NAMALWA (cell line): ENCODE data around the gene TSPAN18.

ENCODE experiments used
- DNase-seq: peaks from one replicate; pipeline ENCODE4 v3.0.0-alpha.2; 2015; ENCODE audit warnings: low spot score

Gene TSPAN18

GRCh38 chr11:44916331-44916730, 189.6 kb downstream of the TSPAN18 start:
- DNase-seq = no peak

- no peak for DNase-seq
These were observed 190.1 kb downstream of the TSPAN18 start for GRCh38 chr11:44916801-44917385.

GRCh38 chr11:44917741-44918140, 191.0 kb downstream of the TSPAN18 start:
- DNase-seq = no peak

- no peak for DNase-seq
These were observed 193.7 kb downstream of the TSPAN18 start for GRCh38 chr11:44920451-44920850.

- no peak for DNase-seq
These were observed 196.4 kb downstream of the TSPAN18 start for GRCh38 chr11:44923115-44923514.

- no peak for DNase-seq
These were observed 197.0 kb downstream of the TSPAN18 start for GRCh38 chr11:44923806-44924205.

- no peak for DNase-seq
These were observed 199.3 kb downstream of the TSPAN18 start for GRCh38 chr11:44926036-44926435.

- peak; percentile 68 for DNase-seq
These were observed 200.5 kb downstream of the TSPAN18 start for GRCh38 chr11:44927174-44927661.

- DNase-seq = no peak
These were observed 201.4 kb downstream of the TSPAN18 start for GRCh38 chr11:44928144-44928543.

GRCh38 chr11:44928816-44929215, 202.1 kb downstream of the TSPAN18 start:
- DNase-seq = no peak

GRCh38 chr11:44930588-44931302, 204.0 kb downstream of the TSPAN18 start:
- DNase-seq = no peak

- DNase-seq = no peak
These were observed 204.7 kb downstream of the TSPAN18 start for GRCh38 chr11:44931466-44931865.

GRCh38 chr11:44934110-44934509, 207.3 kb downstream of the TSPAN18 start:
- no peak for DNase-seq

- DNase-seq = no peak
These were observed 208.0 kb downstream of the TSPAN18 start for GRCh38 chr11:44934735-44935250.

- DNase-seq = peak; percentile 89
These were observed 209.8 kb downstream of the TSPAN18 start for GRCh38 chr11:44936525-44936924.

GRCh38 chr11:44936951-44937543, 210.3 kb downstream of the TSPAN18 start:
- no peak for DNase-seq

GRCh38 chr11:44938066-44938691, 211.4 kb downstream of the TSPAN18 start:
- no peak for DNase-seq

GRCh38 chr11:44939673-44940395, 213.1 kb downstream of the TSPAN18 start:
- DNase-seq = peak; percentile 26

GRCh38 chr11:44940404-44940803, 213.6 kb downstream of the TSPAN18 start:
- DNase-seq = no peak

GRCh38 chr11:44940835-44941234, 214.1 kb downstream of the TSPAN18 start:
- no peak for DNase-seq

GRCh38 chr11:44941259-44942021, 214.7 kb downstream of the TSPAN18 start:
- DNase-seq = no peak
